Epithelial cell of proximal tubule (primary cell): ENCODE data around the gene PAPPA. TPM values are rescaled to one million over a fixed set of nuclear protein-coding genes. Genes with fewer than 3 reads are reported as not detected.

Experiments
- DNase-seq: peaks from one replicate; pipeline ENCODE4 v3.0.0-alpha.2; 2011; ENCODE audit warnings: low read depth
- H3K4me3 ChIP-seq: 2 replicates; pipeline ENCODE4 v1.5.1; 2011; ENCODE audit warnings: low read depth, mild to moderate bottlenecking, low read length
- CTCF ChIP-seq: conservative IDR thresholded peaks from 2 replicates; pipeline ENCODE4 v1.5.1; 2012; ENCODE audit warnings: low read depth, mild to moderate bottlenecking, low read length
- total RNA-seq: library from RNA; depleted of rRNA; stranded (reverse); fragments of >200 nt; gene quantifications from 2 replicates; pipeline ENCODE4 v1.2.3, GENCODE V29; 2015

PAPPA gene
- total RNA-seq, 1 donor from 2014 or later: 2.5 TPM

GRCh38 chr9:116360989-116361388 is 207.4 kb downstream of the PAPPA start:
- TF ChIP-seq CTCF: no peak

GRCh38 chr9:116361547-116361946 is 208.0 kb downstream of the PAPPA start:
- no peak for DNase-seq
- H3K4me3 ChIP-seq: no peak overlapping the region
- no peak for TF ChIP-seq CTCF

More at GRCh38 chr9:116360989-116361388, 207.4 kb downstream of the PAPPA start:
- no peak overlapping the region for H3K4me3 ChIP-seq
- DNase-seq: no peak

DNA sequence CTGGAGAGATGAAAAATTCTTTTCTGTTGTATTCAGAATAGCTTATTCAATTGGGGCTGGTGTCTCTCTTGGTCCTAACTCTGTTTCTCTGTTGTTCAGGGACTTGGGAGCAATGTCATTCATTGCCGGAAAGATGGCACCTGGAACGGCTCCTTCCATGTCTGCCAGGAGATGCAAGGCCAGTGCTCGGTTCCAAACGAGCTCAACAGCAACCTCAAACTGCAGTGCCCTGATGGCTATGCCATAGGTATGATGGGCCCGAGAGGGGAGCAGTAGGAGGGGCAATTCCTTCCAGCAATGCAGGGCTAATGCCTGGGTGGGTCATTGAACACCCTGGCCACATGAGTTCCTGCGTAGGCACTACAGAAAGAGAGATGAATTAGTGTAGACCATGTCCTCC is 208.9 kb downstream of the PAPPA start:
- DNase-seq: no peak
- no peak overlapping the region for H3K4me3 ChIP-seq
- no peak for TF ChIP-seq CTCF

GRCh38 chr9:116365056-116365471 is 211.5 kb downstream of the PAPPA start:
- no peak for DNase-seq
- peak; percentile 16 for TF ChIP-seq CTCF
- no peak overlapping the region for H3K4me3 ChIP-seq

DNA sequence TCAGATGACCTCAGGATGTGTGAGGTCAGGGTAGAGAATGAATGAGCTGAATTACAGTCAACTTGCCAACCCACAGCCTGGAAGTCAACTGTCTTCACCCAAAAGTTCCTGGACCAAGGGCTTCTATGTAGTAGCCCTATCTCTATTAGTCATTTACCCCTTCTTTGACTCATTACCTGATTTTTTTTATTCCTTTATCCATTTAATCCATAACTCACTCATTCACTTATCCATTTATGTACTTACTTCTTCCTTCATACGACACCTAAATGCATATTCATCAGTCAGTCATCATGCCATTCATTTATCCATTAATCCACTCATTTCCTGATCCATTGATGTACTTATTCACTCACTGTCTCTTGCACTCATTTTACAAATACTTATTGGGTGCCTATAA is 212.7 kb downstream of the PAPPA start:
- no peak for DNase-seq
- no peak for TF ChIP-seq CTCF

DNA sequence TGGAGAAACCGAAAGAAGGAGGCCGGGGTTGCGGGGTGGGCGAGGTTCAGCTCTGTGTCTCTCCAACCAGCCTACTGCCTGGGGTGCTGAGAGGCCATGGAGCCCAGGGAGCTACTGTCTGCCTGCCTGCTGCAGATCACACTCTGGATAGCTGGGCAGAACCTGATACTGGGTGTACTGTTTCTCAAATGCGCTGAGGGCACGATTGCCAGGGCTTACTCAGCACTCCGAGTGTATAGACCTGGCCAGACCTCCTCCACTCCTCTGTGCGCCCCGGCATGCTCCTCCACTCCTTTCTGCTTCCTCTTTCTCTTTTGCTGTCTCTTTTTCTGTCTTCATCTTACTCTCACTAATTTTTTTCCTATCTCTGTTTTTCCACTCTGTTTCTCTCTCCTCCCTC is 215.1 kb downstream of the PAPPA start:
- no peak for DNase-seq
- no peak for TF ChIP-seq CTCF

More for the DNA sequence above, 212.7 kb downstream of the PAPPA start:
- no peak overlapping the region for H3K4me3 ChIP-seq

GRCh38 chr9:116369706-116370105 is 216.1 kb downstream of the PAPPA start:
- no peak for DNase-seq
- no peak for TF ChIP-seq CTCF
- H3K4me3 ChIP-seq: no peak overlapping the region

More for the DNA sequence above, 215.1 kb downstream of the PAPPA start:
- H3K4me3 ChIP-seq: no peak overlapping the region
